ENCODE measurements around the gene CFAP157.

The CFAP157 gene

GRCh38 chr9:127761491-127761956, 54.7 kb downstream of the CFAP157 start:
- no peak for DNase-seq (ENCODE audit: low read depth in 2 of 2)

- no peak for DNase-seq (ENCODE audit: low read depth in 2 of 2)
These were observed 55.4 kb downstream of the CFAP157 start for GRCh38 chr9:127762111-127762676.

- no peak for DNase-seq (ENCODE audit: low read depth in 2 of 2)
These were observed 57.2 kb downstream of the CFAP157 start for GRCh38 chr9:127763918-127764384.

GRCh38 chr9:127765418-127765817, 58.6 kb downstream of the CFAP157 start:
- no peak for DNase-seq (ENCODE audit: low read depth in 2 of 2)
